ENCODE results near the gene GPR78. TPM values are rescaled to one million over a fixed set of nuclear protein-coding genes. Genes with fewer than 3 reads are reported as not detected.

GPR78 gene
- total RNA-seq, 1 experiment from 2014 or later: 3.4 TPM

- H3K23me2 ChIP-seq (ENCODE audit: insufficient read length, low read depth, low read length, poor library complexity, severe bottlenecking): peaks cover 9% of the 10 kb centered on the region
- Mint-ChIP-seq H3K4me1 (peaks cover 40 to 46% of the 10 kb centered on the region in 2 experiments), H3K36me3 (ENCODE audit: insufficient read depth in 1 of 3, low read depth in 3 of 3) (no peaks in the 10 kb centered on the region), H3K9me3 (no peaks in the 10 kb centered on the region), H3K27me3 (ENCODE audit: low read depth) (peaks cover 41% of the 10 kb centered on the region), H3K4me3 (peak overlapping the region; percentile 53 to 73; a peak in 4 of 5 replicates), H3K27ac (no peak overlapping the region)
- H2AFZ ChIP-seq (ENCODE audit: low read length): no peak overlapping the region
- no peak overlapping the region for H2BK20ac ChIP-seq (ENCODE audit: low read depth, low read length, poor library complexity, severe bottlenecking)
- no peak overlapping the region for H3K23ac ChIP-seq (ENCODE audit: insufficient read length, low read depth, low read length)
- H3K27ac ChIP-seq (ENCODE audit: insufficient read length, low read depth, low read length): no peak overlapping the region
- no peak overlapping the region for H2BK15ac ChIP-seq (ENCODE audit: low read depth, low read length)
- no peak overlapping the region for H3T11ph ChIP-seq (ENCODE audit: low read length)
- H2BK120ac ChIP-seq (ENCODE audit: low read depth, low read length, poor library complexity, severe bottlenecking): no peak overlapping the region
- no peak for DNase-seq
- WGBS (ENCODE audit: extremely low coverage, insufficient read length, low lambda C conversion rate): no CpG with 5 or more reads among the region's 66 CpGs
- H3K9me3 ChIP-seq (ENCODE audit: control insufficient read depth, low read depth, low read length): no peaks in the 10 kb centered on the region
- H2AK5ac ChIP-seq (ENCODE audit: insufficient read length, low read length): no peak overlapping the region
- H3K79me2 ChIP-seq (ENCODE audit: insufficient read depth, low read length): no peaks in the 10 kb centered on the region
- TF ChIP-seq, protein P1, sequence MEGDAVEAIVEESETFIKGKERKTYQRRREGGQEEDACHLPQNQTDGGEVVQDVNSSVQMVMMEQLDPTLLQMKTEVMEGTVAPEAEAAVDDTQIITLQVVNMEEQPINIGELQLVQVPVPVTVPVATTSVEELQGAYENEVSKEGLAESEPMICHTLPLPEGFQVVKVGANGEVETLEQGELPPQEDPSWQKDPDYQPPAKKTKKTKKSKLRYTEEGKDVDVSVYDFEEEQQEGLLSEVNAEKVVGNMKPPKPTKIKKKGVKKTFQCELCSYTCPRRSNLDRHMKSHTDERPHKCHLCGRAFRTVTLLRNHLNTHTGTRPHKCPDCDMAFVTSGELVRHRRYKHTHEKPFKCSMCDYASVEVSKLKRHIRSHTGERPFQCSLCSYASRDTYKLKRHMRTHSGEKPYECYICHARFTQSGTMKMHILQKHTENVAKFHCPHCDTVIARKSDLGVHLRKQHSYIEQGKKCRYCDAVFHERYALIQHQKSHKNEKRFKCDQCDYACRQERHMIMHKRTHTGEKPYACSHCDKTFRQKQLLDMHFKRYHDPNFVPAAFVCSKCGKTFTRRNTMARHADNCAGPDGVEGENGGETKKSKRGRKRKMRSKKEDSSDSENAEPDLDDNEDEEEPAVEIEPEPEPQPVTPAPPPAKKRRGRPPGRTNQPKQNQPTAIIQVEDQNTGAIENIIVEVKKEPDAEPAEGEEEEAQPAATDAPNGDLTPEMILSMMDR (conservative IDR thresholded peaks at IDR 0.05): no peak
- no peak overlapping the region for H3K14ac ChIP-seq (ENCODE audit: insufficient read depth, low read length)
- no peak overlapping the region for H4K91ac ChIP-seq (ENCODE audit: insufficient read length, low read depth, low read length)
- H4K5ac ChIP-seq (ENCODE audit: insufficient read length, low read depth, low read length): no peak overlapping the region
- H2BK5ac ChIP-seq (ENCODE audit: insufficient read length, low read length): no peak overlapping the region
- no peaks in the 10 kb centered on the region for H3K79me1 ChIP-seq (ENCODE audit: insufficient read depth, low read depth, low read length, poor library complexity, severe bottlenecking)
- H2BK12ac ChIP-seq (ENCODE audit: insufficient read length, low read depth, low read length): no peak overlapping the region
- no peak overlapping the region for H3K56ac ChIP-seq (ENCODE audit: insufficient read length, low read depth, low read length)
- peaks cover 9% of the 10 kb centered on the region; the same call in 1 of the 2 replicates for H3K27me3 ChIP-seq (ENCODE audit: insufficient read depth, low read length)
- H4K20me1 ChIP-seq (ENCODE audit: control insufficient read depth, insufficient read depth, insufficient read length): no peaks in the 10 kb centered on the region
- H4K8ac ChIP-seq (replicated peaks; ENCODE audit: insufficient read length, low read depth, low read length): no peak overlapping the region
- no peak overlapping the region for H3K4ac ChIP-seq (ENCODE audit: low read depth, low read length)
- no peaks in the 10 kb centered on the region for H3K4me1 ChIP-seq (ENCODE audit: insufficient read depth, low read length)
- H3K18ac ChIP-seq (ENCODE audit: insufficient read length, low read depth, low read length): no peak overlapping the region
- no peak overlapping the region for H3K9ac ChIP-seq (ENCODE audit: extremely low read depth, insufficient read length, low read length)
- peak overlapping the region; percentile 65 for H3K4me2 ChIP-seq (ENCODE audit: insufficient read depth, insufficient read length, low read length)
These were observed 1.1 kb downstream of the GPR78 start for GRCh38 chr4:8581094-8581861.
